Esophagus squamous epithelium (tissue), 4 donors: ENCODE results near the gene SMOC2.

Experiments
- POLR2A ChIP-seq, 4 donors: fragments of 450-650 bp; IDR thresholded peaks; one replicate each; pipeline ENCODE4 v1.6.1; 2017; ENCODE audit warnings: antibody characterized with exemption in 4 of 4, mild to moderate bottlenecking in 4 of 4, moderate library complexity in 3 of 4
- TF ChIP-seq, protein P1 (sequence below), 6 experiments: fragments of 450-650 bp in 4 of 6; fragments of 200-600 bp in 2 of 6; sonication (generic) in 2 of 6; IDR thresholded peaks; one replicate each; pipeline ENCODE4 v1.5.1; 2016 to 2019; ENCODE audit warnings: antibody characterized with exemption in 6 of 6, mild to moderate bottlenecking in 4 of 6, moderate library complexity in 4 of 6

DNA sequence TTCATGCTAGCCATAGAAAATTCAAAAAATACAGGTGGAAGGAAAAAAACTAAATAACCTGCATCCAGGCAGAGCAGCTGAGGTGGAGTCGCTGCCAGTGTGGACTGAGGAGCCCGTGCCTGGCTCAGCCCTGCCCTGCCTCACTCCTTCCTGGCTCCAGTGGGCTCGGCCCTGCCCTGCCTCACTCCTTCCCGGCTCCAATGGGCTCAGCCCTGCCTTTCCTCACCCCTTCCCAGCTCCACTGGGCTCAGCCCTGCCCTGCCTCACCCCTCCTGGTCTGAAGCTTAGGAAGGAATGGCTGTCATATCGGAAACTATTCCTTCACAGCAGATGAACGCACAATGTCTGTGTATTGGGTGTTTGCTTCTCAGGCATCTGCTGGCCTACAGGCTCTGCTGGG lies 142.1 kb downstream of the SMOC2 start:
- TF ChIP-seq, protein P1, sequence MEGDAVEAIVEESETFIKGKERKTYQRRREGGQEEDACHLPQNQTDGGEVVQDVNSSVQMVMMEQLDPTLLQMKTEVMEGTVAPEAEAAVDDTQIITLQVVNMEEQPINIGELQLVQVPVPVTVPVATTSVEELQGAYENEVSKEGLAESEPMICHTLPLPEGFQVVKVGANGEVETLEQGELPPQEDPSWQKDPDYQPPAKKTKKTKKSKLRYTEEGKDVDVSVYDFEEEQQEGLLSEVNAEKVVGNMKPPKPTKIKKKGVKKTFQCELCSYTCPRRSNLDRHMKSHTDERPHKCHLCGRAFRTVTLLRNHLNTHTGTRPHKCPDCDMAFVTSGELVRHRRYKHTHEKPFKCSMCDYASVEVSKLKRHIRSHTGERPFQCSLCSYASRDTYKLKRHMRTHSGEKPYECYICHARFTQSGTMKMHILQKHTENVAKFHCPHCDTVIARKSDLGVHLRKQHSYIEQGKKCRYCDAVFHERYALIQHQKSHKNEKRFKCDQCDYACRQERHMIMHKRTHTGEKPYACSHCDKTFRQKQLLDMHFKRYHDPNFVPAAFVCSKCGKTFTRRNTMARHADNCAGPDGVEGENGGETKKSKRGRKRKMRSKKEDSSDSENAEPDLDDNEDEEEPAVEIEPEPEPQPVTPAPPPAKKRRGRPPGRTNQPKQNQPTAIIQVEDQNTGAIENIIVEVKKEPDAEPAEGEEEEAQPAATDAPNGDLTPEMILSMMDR (IDR thresholded peaks at IDR 0.05), result no peak
- TF ChIP-seq POLR2A (IDR thresholded peaks at IDR 0.05), result no peak
